SHP77 treated with DMSO at 0.1 percent for 48 hours (cell line): ENCODE measurements around the gene DCLRE1C.
"Not testable (repeated sequence)": the region's sequence is repeated elsewhere in the genome, so short reads cannot be mapped to it uniquely, and the experiment has no call there.

Experiments
- DNase-seq: peaks from one replicate; lab custom pipeline; 2025; lab: John Stamatoyannopoulos, UW

DCLRE1C gene

GRCh38 chr10:14954001-14954770 is at the start of gene DCLRE1C:
TSS of gene DCLRE1C (minus strand) at chr10:14954096. CDS start at chr10:14954010, 86 bp downstream.
- peak; percentile 82 for DNase-seq

DNA sequence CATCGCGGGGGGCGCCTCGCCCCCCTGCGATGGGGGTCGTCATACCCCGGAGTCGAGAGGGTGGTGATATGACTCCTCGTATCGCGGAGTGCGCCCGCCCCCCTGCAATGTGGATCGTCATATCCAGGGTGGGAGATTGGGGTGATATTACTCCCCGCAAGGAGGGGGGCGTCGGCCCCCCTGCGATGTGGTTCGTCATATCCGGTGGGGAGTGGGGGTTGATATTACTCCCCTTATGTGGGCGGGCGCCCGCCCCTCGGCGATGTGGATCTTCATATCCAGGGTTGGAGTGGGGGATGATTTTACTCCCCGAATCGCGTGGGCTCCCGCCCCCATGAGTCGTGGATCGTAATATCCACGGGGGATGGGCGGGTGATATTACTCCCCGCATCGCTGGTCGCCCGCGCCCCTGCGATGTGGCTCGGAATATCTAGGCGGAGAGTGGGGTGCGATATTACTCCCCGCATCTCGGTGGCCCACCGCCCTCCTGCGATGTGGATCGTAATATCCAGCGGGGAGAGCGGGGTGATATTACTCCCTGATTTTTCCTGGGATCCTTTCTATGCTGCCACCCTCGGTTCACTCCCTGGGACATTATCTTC is 42.2 kb upstream of the DCLRE1C start:
- no peak for DNase-seq

GRCh38 chr10:14993500-14994455 is 39.9 kb upstream of the DCLRE1C start:
- DNase-seq = not testable (repeated sequence)

DNA sequence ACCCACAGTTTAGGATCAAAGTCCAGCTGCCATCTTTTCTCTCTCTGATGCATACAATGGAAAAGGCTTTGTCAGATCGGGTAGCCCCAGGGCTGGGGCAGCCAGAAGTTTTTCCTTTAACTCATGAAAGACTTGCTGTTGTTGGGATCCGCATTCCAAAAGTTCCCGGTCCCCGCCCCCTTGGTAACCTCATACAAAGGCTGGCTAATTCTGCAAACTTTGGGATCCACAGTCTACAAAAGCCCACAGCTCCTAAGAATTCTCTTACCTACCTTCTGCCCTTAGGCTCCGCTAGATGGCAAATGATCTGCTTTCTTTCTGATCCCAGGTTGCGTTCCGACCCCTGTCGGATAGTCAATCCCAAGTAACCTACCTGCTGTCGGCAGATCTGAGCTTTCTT is 38.4 kb upstream of the DCLRE1C start:
- DNase-seq = not testable (repeated sequence)

DNA sequence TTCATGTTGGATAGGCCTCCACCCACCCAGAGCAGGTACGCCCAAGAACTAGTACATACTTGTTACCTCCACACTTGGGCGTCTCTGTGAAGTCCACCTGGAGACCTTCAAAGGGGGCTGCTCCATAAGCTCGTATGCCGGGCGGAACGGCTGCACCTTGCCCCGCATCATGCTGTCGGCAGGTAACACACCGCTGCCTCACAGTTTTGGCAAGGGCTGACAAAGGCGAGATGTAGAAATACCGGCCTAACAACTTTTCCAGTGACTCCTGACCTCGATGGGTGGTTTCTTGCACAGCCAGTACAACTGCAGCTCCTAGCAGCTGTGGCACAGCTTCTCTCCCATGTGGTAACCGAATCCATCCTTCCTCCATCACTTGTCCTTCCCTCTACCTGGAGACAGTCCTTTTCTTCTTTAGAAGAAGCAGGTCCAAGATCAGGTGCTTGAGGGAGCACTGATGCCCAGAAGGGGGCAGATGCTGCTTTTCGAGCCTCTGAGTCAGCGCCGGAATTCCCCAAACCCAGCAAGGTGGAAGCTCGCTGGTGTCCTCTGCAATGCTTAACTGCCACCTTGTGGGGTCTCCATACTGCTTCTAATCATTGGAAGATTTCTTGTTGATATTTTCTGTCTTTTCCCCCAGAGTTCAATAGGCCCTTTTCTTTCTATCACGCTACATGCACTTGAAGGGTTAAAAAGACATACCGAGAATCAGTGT is 37.3 kb upstream of the DCLRE1C start:
- DNase-seq = not testable (repeated sequence)

DNA sequence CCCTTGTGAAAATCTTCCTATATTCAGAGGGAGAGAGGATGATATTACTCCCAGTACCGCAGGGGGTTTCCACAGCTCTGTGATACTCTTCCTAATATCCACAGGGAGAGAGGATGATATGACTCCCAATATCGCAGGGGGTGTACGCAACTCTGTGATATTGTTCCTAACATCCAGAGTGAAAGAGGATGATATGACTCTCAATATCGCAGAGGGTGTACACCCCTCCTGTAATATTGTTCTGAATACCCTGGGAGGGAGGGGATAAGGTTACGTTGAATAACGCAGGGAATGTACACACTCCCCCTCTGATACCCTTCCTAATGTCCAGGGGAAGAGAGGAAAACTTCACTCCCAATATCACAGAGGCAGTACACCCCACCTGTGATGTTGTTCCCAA is 35.7 kb upstream of the DCLRE1C start:
- not testable (repeated sequence) for DNase-seq

DNA sequence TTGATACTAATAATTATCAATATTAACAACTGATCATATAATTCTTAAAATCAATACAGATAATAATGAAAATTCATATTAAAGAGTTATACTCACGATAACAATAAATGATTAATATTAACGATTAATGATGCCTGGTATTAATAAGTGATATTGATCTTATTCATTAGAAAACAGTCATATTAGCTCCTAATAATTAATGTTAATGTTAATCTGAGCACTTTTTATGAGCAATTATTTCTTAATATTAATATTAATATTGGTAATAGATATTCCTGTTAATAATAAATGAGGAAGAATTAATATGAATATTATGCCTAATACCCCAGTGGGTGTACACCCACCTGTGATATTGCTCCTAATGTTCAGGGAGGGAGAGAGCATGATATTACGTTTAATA is 28.8 kb upstream of the DCLRE1C start:
- no peak for DNase-seq

DNA sequence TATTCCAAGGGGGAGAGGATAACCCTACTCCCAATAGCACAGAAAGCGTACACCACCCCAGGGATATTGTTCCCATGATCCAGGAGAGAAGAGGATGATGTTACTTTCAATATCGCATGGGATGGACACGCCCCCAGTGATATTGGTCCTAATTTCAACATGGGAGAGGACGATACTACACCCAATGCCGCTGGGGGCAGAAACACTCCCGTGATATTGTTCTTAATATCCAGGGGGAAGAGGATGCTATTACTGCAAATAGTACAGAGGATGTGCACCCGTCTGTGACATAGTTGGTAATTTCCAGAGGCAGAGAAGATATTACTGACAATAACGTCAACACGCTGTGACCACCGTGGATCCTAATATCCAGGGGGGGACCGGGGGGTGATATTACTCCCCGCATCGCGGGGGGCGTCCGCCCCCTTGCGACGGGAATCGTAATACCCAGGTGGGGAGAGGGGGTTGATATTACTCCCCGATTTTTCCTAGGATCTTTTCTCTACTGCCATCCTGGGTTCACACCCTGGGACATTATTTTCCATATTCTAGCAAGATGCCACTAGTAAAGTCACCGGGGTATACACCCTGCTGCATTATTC is 21.9 kb upstream of the DCLRE1C start:
- DNase-seq = no peak

DNA sequence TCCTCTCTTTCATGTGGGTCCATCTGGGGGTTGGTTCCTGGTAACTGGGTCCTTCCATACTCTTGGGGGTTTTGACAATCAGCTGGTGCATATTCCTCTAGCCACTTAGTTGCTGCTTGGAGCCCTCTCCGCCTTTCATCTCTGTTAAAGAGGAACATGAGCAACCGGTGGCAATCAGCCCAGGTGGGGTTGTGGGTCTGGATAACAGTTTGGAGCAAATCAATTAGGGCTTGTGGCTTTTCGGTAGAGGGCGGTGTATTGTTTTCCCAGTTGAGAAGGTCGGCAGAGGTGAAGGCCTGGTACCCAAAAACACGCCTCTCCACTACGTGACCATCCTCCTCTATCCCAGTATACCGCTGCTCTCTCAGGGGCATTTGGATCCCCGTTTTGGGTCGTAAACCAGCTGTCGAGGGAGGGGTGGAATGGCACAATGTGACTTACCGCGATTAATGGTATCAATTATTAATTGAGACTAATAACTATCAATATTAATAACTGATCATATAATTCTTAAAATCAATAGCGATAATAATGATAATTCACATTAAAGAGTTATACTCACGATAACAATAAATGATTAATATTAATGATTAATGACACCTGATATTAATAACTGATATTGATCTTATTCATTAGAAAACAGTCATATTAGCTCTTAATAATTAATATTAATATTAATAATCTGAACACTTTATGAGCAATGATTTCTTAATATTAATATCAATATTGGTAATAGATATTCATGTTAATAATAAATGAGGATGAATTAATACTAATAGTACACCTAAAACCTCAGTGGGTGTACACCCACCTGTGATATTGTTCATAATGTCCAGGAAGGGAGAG is 20.5 kb upstream of the DCLRE1C start:
- not testable (repeated sequence) for DNase-seq

- DNase-seq = no peak
Measured at GRCh38 chr10:14971867-14972448, 18.1 kb upstream of the DCLRE1C start.

DNA sequence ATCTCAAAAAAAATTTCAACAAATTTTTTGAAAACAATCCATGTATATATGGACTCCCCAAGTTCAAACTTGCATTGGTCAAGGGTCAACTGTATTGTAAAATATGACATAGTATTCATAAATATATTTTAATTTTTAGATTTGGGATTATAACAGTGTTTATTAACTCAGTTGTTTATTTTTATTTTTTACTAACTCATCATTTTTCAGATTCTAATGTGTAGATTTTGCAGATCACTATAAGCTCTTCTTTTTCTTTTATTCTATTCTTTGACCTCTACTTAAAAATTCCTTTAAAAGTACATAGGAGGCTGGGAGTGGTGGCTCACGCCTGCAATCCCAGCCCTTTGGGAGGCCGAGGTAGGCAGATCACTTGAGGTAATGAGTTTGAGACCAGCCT is 14.0 kb upstream of the DCLRE1C start:
- DNase-seq = no peak

DNA sequence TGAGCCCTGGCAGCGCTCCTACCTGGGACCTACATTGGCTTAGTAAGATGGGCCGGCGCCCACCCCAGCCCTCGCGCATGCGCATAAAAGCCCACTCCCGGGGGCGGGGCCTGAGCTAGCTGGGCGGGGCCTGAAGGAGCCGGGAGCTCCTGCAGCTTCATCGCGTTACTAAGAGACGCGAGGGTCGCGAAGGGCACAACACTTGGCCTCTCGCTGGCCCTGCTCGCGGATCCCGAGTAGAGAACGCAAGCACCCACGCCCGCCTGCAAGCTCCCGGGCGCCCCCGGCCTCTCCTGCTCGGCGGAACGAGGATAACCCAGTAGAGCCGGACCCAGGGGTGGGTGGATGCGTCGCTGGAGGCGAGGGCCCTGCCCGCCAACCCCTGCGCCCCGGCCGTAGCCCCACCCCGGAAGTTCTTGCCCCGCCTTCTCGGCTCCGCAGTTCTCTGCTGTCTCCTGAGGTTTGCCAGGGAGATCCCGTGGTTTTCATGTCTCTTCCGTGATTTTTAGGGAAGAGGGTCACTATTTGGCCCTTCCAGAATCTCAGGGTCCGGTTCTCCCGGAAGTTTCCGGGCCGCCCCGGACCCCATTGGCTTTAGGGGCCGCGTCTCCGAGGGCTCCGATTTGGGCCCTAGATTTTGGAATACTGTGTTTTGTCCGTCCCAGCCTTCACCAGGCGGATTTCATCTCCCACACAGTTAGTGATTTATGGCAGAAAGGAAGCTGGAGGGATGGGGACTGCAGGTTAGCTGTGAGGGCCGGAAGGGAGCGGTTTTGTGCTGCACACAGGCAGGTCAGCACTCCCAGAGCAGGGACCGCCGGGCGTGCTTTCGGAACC is 5.5 kb upstream of the DCLRE1C start, which contains the start of gene MEIG1:
TSS of gene MEIG1 (plus strand) at position 168 of the 837 bp plus-strand sequence. CDS start 7,081 bp downstream, outside the sequence.
- peak; percentile 86 for DNase-seq

DNA sequence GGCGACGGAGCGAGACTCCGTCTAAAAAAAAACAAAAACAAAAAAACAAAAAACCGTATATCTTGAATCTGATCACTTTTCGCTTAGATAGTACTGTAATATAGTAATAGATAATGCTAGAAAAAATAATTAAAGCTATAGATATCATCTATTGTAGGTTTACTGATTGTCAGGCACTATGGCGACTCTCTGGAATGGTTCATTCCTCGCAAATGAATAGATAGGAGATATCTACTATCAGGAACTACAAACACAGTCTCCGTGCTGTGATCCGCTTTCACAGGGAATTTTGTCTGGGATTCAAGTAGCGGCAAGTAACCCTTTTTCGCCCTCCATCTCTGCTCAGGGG is 5.0 kb upstream of the DCLRE1C start:
- no peak for DNase-seq

GRCh38 chr10:14954934-14955333 is 1.0 kb upstream of the DCLRE1C start:
- DNase-seq = no peak

DNA sequence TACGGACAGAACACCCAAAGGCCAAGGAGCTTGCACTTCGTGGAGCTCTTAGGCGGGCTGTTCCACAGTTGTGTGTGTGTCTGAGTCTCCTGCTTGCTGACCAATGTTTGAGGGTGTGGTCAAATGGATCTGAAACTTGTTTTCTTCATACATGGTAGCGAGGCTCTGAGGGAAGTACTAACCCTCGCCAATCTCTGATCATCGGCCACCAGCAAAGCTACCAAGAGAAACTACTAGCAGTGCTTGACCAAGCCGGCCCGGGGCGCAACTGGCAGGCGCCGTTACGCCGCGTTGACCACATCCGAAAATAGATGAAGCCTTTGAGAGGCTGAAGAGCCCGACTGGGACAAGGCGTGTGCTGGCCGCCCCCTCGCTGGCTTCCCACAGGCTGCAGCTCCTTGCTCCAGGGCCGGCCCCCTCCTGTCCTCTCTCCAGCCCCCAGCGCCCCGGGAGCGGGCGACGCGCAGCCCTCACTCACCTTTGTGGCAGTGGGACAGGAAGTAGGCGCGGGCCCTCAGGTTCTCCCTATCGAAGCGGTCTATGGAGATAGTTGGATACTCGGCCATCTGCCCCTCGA is 384 bp downstream of the DCLRE1C start:
- DNase-seq = no peak

- DNase-seq = no peak
Measured at GRCh38 chr10:14952851-14953423, 959 bp downstream of the DCLRE1C start.

DNA sequence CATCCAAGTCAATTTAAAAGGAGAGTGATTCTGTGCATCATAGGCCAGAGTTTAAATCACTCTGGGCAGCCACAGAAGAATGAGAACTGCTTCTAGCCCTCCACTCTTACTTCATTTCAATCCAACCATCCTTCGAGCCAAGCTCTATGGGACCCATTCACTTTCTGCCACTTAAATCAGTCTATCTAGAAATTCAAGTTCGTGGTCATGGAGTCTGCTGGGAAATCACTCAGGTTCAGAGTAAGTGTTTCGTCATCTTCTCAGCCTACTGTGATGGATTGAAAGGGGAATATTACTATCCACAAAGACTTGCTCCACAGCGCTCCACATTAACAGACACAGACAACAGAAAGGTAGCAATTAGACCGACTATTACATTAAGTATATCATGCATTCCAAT is 4.6 kb downstream of the DCLRE1C start:
- no peak for DNase-seq

DNA sequence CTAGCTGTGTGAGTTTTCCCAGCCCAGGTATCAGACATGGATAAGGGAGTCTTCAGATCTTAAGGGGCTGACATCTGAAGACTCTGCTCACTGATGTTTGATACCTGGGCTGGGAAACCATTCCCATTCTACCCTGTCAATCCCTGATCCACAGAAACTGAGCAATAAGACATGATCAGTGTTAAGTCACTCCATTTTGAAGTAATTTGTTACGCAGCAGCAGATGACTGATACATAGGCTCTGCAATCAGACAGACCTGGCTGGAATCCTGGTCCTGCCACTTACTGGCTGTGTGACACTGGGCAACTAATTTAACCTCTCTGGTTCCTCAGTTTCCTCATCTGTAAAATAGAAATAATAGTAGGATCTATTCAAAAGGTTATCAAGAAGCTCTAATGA is 6.6 kb downstream of the DCLRE1C start:
- DNase-seq = no peak
